Neural progenitor cell (in vitro differentiated cells): ENCODE results near the gene DNLZ. TPM values are rescaled to one million over a fixed set of nuclear protein-coding genes. Genes with fewer than 3 reads are reported as not detected.

Experiments used
- DNase-seq: peaks from one replicate; pipeline ENCODE4 v3.0.0-alpha.2; 2016; ENCODE audit warnings: low spot score
- H2AFZ ChIP-seq: fragments of 200-600 bp; sonication (generic); replicated peaks from 2 replicates; pipeline ENCODE4 v1.6.1; 2016; ENCODE audit warnings: antibody characterized with exemption
- H3F3A ChIP-seq: fragments of 200-600 bp; sonication (generic); 2 replicates; pipeline ENCODE4 v1.6.1; 2016; ENCODE audit warnings: antibody characterized with exemption, low read depth
- H3K27ac ChIP-seq: fragments of 200-600 bp; sonication (generic); 2 replicates; pipeline ENCODE4 v1.5.1; 2016; ENCODE audit warnings: mild to moderate bottlenecking
- H3K27me3 ChIP-seq: fragments of 200-600 bp; sonication (generic); 2 replicates; pipeline ENCODE4 v1.6.1; 2016; ENCODE audit warnings: mild to moderate bottlenecking, moderate library complexity
- H3K36me3 ChIP-seq: fragments of 200-600 bp; sonication (generic); 2 replicates; pipeline ENCODE4 v1.5.1; 2016
- H3K4me1 ChIP-seq: fragments of 200-600 bp; sonication (generic); 2 replicates; pipeline ENCODE4 v1.6.1; 2016; ENCODE audit warnings: mixed run types
- H3K4me2 ChIP-seq: fragments of 200-600 bp; sonication (generic); 2 replicates; pipeline ENCODE4 v1.6.1; 2016
- H3K4me3 ChIP-seq: fragments of 200-600 bp; sonication (generic); 2 replicates; pipeline ENCODE4 v1.5.1; 2016
- H3K79me2 ChIP-seq: fragments of 200-600 bp; sonication (generic); 2 replicates; pipeline ENCODE4 v1.6.1; 2016; ENCODE audit warnings: low read depth
- H3K9ac ChIP-seq: fragments of 200-600 bp; sonication (generic); 2 replicates; pipeline ENCODE4 v1.6.1; 2016
- H3K9me3 ChIP-seq: fragments of 200-600 bp; sonication (generic); 2 replicates; pipeline ENCODE4 v1.5.1; 2016; ENCODE audit warnings: low read depth
- H4K20me1 ChIP-seq: fragments of 200-600 bp; sonication (generic); 2 replicates; pipeline ENCODE4 v1.6.1; 2016; ENCODE audit warnings: low read depth
- H3K27ac Mint-ChIP-seq: 3 replicates; pipeline ENCODE4 v1.8.0; 2021; ENCODE audit warnings: mixed read lengths
- H3K27me3 Mint-ChIP-seq: 2 replicates; pipeline ENCODE4 v1.8.0; 2022; ENCODE audit warnings: low read depth, mild to moderate bottlenecking, inconsistent platforms, moderate library complexity, mixed read lengths; ENCODE audit not compliant: insufficient read depth
- H3K36me3 Mint-ChIP-seq: 3 replicates; pipeline ENCODE4 v1.8.0; 2021; ENCODE audit warnings: mixed read lengths
- H3K4me1 Mint-ChIP-seq: 3 replicates; pipeline ENCODE4 v1.8.0; 2021; ENCODE audit warnings: mixed read lengths
- H3K4me3 Mint-ChIP-seq: 3 replicates; pipeline ENCODE4 v1.8.0; 2021; ENCODE audit warnings: mild to moderate bottlenecking, moderate library complexity, mixed read lengths
- H3K9me3 Mint-ChIP-seq: 3 replicates; pipeline ENCODE4 v1.8.0; 2020; ENCODE audit warnings: mixed read lengths
- CTCF ChIP-seq: fragments of 200-600 bp; sonication (generic); IDR thresholded peaks from 2 replicates; pipeline ENCODE4 v1.5.1; 2017; ENCODE audit warnings: antibody characterized with exemption, mild to moderate bottlenecking
- EZH2 ChIP-seq: fragments of 200-600 bp; sonication (generic); IDR thresholded peaks from 2 replicates; pipeline ENCODE4 v1.6.1; 2017; ENCODE audit warnings: antibody characterized with exemption, mild to moderate bottlenecking, moderate library complexity
- EZH2phosphoT487 ChIP-seq: fragments of 200-600 bp; sonication (generic); IDR thresholded peaks from 2 replicates; pipeline ENCODE4 v1.6.1; 2017; ENCODE audit warnings: antibody characterized with exemption
- total RNA-seq: library from RNA; depleted of rRNA; stranded (reverse); fragments of >200 nt; gene quantifications from 2 replicates; pipeline ENCODE4 v1.2.3, GENCODE V29; 2015; ENCODE audit warnings: low replicate concordance

The DNLZ gene
- total RNA-seq, 1 donor from 2014 or later, result 3.4 TPM

- H3K4me3 Mint-ChIP-seq, result no peak overlapping the region
- no peak overlapping the region for H3K27ac Mint-ChIP-seq
- Histone ChIP-seq H3K4me2 (no peak overlapping the region), H4K20me1 (peaks cover 20% of the 10 kb centered on the region), H3K79me2 (peaks cover 24% of the 10 kb centered on the region), H3K9me3 (no peaks in the 10 kb centered on the region), H3K9ac (no peak overlapping the region), H3K27me3 (no peaks in the 10 kb centered on the region), H2AFZ (no peak overlapping the region), H3K36me3 (no peaks in the 10 kb centered on the region), H3K4me1 (no peaks in the 10 kb centered on the region), H3K27ac (no peak overlapping the region), H3F3A (no peaks in the 10 kb centered on the region), H3K4me3 (no peak overlapping the region)
- no peaks in the 10 kb centered on the region for H3K27me3 Mint-ChIP-seq
- no peak for DNase-seq
- H3K9me3 Mint-ChIP-seq, result no peaks in the 10 kb centered on the region
- peaks cover 12% of the 10 kb centered on the region for H3K4me1 Mint-ChIP-seq
- TF ChIP-seq EZH2phosphoT487 (no peak), CTCF (no peak), EZH2 (no peak)
- peaks cover 11% of the 10 kb centered on the region for H3K36me3 Mint-ChIP-seq
Measured at GRCh38 chr9:136395020-136395340, 31.4 kb upstream of the DNLZ start.

- H2AFZ ChIP-seq, result no peak overlapping the region
- peaks cover 19% of the 10 kb centered on the region for H3K79me2 ChIP-seq
- H3K27me3 Mint-ChIP-seq, result no peaks in the 10 kb centered on the region
- H3F3A ChIP-seq, result no peaks in the 10 kb centered on the region
- H3K27me3 ChIP-seq, result no peaks in the 10 kb centered on the region
- no peak overlapping the region for H3K4me2 ChIP-seq
- no peaks in the 10 kb centered on the region for H3K4me1 ChIP-seq
- TF ChIP-seq EZH2 (no peak), EZH2phosphoT487 (no peak), CTCF (no peak)
- H3K9me3 Mint-ChIP-seq, result no peaks in the 10 kb centered on the region
- H3K4me3 Mint-ChIP-seq, result no peak overlapping the region
- peaks cover 19% of the 10 kb centered on the region for H4K20me1 ChIP-seq
- DNase-seq, result no peak
- H3K27ac ChIP-seq, result no peak overlapping the region
- H3K9me3 ChIP-seq, result no peaks in the 10 kb centered on the region
- H3K4me1 Mint-ChIP-seq, result peaks cover 12% of the 10 kb centered on the region
- peaks cover 14% of the 10 kb centered on the region for H3K36me3 Mint-ChIP-seq
- no peaks in the 10 kb centered on the region for H3K36me3 ChIP-seq
- no peak overlapping the region for H3K4me3 ChIP-seq
- H3K27ac Mint-ChIP-seq, result no peak overlapping the region
- H3K9ac ChIP-seq, result no peak overlapping the region
Measured at GRCh38 chr9:136394312-136395019, 30.9 kb upstream of the DNLZ start.

- H3K27ac Mint-ChIP-seq, result no peak overlapping the region
- no peak for TF ChIP-seq EZH2phosphoT487
- no peak for TF ChIP-seq CTCF
- no peak for TF ChIP-seq EZH2
- peaks cover 14% of the 10 kb centered on the region for H3K36me3 Mint-ChIP-seq
- Histone ChIP-seq H3K4me2 (no peak overlapping the region), H4K20me1 (peaks cover 9% of the 10 kb centered on the region), H3K9ac (no peak overlapping the region), H3K4me3 (no peak overlapping the region), H3K36me3 (no peaks in the 10 kb centered on the region), H3F3A (no peaks in the 10 kb centered on the region), H3K4me1 (no peaks in the 10 kb centered on the region), H3K27ac (no peak overlapping the region), H3K9me3 (no peaks in the 10 kb centered on the region), H3K27me3 (no peaks in the 10 kb centered on the region), H2AFZ (no peak overlapping the region), H3K79me2 (peaks cover 9% of the 10 kb centered on the region)
- H3K4me3 Mint-ChIP-seq, result no peak overlapping the region
- DNase-seq, result no peak
- H3K9me3 Mint-ChIP-seq, result no peaks in the 10 kb centered on the region
- H3K27me3 Mint-ChIP-seq, result no peaks in the 10 kb centered on the region
- H3K4me1 Mint-ChIP-seq, result peaks cover 4% of the 10 kb centered on the region
Measured at GRCh38 chr9:136393531-136393930, 30.0 kb upstream of the DNLZ start.
